H1 (cell line): ENCODE data around the gene PSD2. TPM values are rescaled to one million over a fixed set of nuclear protein-coding genes. Genes with fewer than 3 reads are reported as not detected.

Source experiments
- polyA plus RNA-seq, 7 experiments: library from polyadenylated mRNA; depleted of rRNA in 3 of 7; stranded (reverse) in 5 of 7; unstranded in 2 of 7; fragments of >200 nt in 5 of 7; fragments of 200-250 nt in 2 of 7; gene quantifications; 1 replicate in 5 of 7; 2 replicates in 1 of 7; 4 replicates in 1 of 7; pipeline versions ENCODE4 v1.2.1 to v1.2.3, GENCODE V29; 2011 to 2013; ENCODE audit warnings: missing spikeins in 2 of 7, mixed read lengths in 2 of 7
- total RNA-seq: library from RNA; stranded (reverse); fragmentation: NEBNext Ultra II Directional; extraction: Animal tissue kit (Norgen Biotek cat#: 25700); gene quantifications from 2 replicates; pipeline ENCODE4 v1.2.1, GENCODE V29; 2021
- TF ChIP-seq, protein P1 (sequence below): IDR thresholded peaks from 2 replicates; pipeline ENCODE4 v1.6.1; 2011; ENCODE audit warnings: low read depth, mild to moderate bottlenecking, low read length; ENCODE audit not compliant: insufficient read depth

Gene PSD2
- total and polyA plus RNA-seq, 2 of the 8 experiments (the other 6 are each of a cell fraction or from before 2014, with no cell fraction given), result 0.06 to 0.14 TPM

DNA sequence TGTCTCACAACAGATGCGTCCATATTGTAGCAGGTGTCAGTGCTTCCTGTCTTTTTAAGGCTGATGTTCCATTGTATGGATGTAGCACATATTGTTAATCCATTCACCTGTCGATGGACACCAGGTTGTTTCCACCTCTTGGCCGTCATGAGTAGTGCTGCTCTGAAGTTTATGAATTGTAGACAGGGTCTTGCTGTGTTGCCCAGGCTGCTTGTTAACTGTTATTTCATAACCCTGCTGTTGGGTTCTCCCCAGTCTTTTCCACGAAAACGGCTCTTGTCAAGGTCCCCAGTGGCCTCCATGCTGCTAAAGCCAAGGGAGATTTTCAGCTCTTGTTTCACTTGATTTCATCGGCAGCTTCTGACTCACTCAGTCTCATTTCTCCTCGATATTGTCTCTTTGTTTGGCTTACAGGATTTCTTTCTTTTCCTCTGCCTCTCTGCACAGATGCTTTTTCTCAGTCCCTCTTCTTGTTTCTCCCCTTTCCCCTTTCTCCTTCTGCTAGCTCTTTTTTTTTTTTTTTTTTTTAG lies 12.1 kb upstream of the PSD2 start (continued):
- TF ChIP-seq, protein P1, sequence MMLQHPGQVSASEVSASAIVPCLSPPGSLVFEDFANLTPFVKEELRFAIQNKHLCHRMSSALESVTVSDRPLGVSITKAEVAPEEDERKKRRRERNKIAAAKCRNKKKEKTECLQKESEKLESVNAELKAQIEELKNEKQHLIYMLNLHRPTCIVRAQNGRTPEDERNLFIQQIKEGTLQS, result no peak
